SU-DHL-6 (cell line): ENCODE data around the gene AMZ2.
"Not testable (repeated sequence)": the region's sequence is repeated elsewhere in the genome, so short reads cannot be mapped to it uniquely, and the experiment has no call there.

Source experiments
- H2AFZ ChIP-seq: fragments of 200-600 bp; sonication (generic); 2 replicates; pipeline ENCODE4 v1.6.1; 2014; ENCODE audit warnings: low read depth, mild to moderate bottlenecking, moderate library complexity, mixed read lengths, antibody characterized with exemption, low read length; ENCODE audit not compliant: severe bottlenecking
- H3F3A ChIP-seq: fragments of 200-600 bp; shearing (Covaris generic); 2 replicates; pipeline ENCODE4 v1.6.0; 2016; ENCODE audit warnings: antibody characterized with exemption, mild to moderate bottlenecking; ENCODE audit not compliant: insufficient read depth
- H3K27ac ChIP-seq: fragments of 200-600 bp; sonication (generic); 2 replicates; pipeline ENCODE4 v1.5.1; 2016; ENCODE audit warnings: low read depth, mild to moderate bottlenecking, low read length, moderate library complexity, mixed read lengths
- H3K27me3 ChIP-seq: fragments of 200-600 bp; sonication (generic), shearing (Covaris generic); 2 replicates; pipeline ENCODE4 v1.6.0; 2014; ENCODE audit warnings: mild to moderate bottlenecking, low read length
- H3K36me3 ChIP-seq: fragments of 200-600 bp; sonication (generic); 2 replicates; pipeline ENCODE4 v1.6.1; 2014; ENCODE audit warnings: mild to moderate bottlenecking, low read length, mixed read lengths
- H3K4me2 ChIP-seq: fragments of 300-600, 200-600 bp; shearing (Covaris generic), sonication (generic); 2 replicates; pipeline ENCODE4 v1.6.0; 2014; ENCODE audit warnings: low read length, low read depth, mild to moderate bottlenecking; ENCODE audit not compliant: poor library complexity, severe bottlenecking
- H3K4me3 ChIP-seq: fragments of 200-600 bp; sonication (generic); 2 replicates; pipeline ENCODE4 v1.5.1; 2014; ENCODE audit warnings: antibody characterized with exemption, low read length, mild to moderate bottlenecking, mixed read lengths; ENCODE audit not compliant: insufficient read depth, poor library complexity, severe bottlenecking
- H3K79me2 ChIP-seq: fragments of 200-600 bp; sonication (generic); 2 replicates; pipeline ENCODE4 v1.6.1; 2014; ENCODE audit warnings: mild to moderate bottlenecking, low read length, moderate library complexity; ENCODE audit not compliant: insufficient read depth
- H3K9ac ChIP-seq: fragments of 200-600 bp; sonication (generic); 2 replicates; pipeline ENCODE4 v1.7.0; 2014; ENCODE audit warnings: mild to moderate bottlenecking, low read length
- H3K9me2 ChIP-seq: fragments of 200-600 bp; sonication (generic); replicated peaks from 2 replicates; pipeline ENCODE4 v1.6.1; 2014; ENCODE audit warnings: low read length; ENCODE audit not compliant: insufficient read depth
- H3K9me3 ChIP-seq: fragments of 200-600 bp; sonication (generic); 2 replicates; pipeline ENCODE4 v1.6.1; 2014; ENCODE audit warnings: low read length, mixed read lengths; ENCODE audit not compliant: insufficient read depth
- H4K20me1 ChIP-seq: fragments of 200-600 bp; sonication (generic); 2 replicates; pipeline ENCODE4 v1.6.1; 2014; ENCODE audit warnings: low read depth, mild to moderate bottlenecking, antibody characterized with exemption, low read length, moderate library complexity, mixed read lengths
- CTCF ChIP-seq: fragments of 200-600 bp; sonication (generic); IDR thresholded peaks from one replicate; pipeline ENCODE4 v1.5.1; 2017; ENCODE audit warnings: antibody characterized with exemption, mild to moderate bottlenecking, low read length, moderate library complexity; ENCODE audit not compliant: insufficient read depth, poor library complexity, severe bottlenecking
- EZH2phosphoT487 ChIP-seq: fragments of 200-600 bp; sonication (generic), shearing (Covaris generic); conservative IDR thresholded peaks from 2 replicates; pipeline ENCODE4 v1.6.1; 2018; ENCODE audit warnings: mild to moderate bottlenecking, antibody characterized with exemption, low read length, moderate library complexity, mixed read lengths

Gene AMZ2

GRCh38 chr17:68273722-68274121, 25.9 kb downstream of the AMZ2 start:
- Histone ChIP-seq H3K4me3 (no peak overlapping the region), H4K20me1 (peaks cover 7% of the 10 kb centered on the region; the same call in 1 of the 2 replicates), H3K79me2 (peaks cover 54% of the 10 kb centered on the region), H3K9me2 (no peaks in the 10 kb centered on the region), H2AFZ (no peak overlapping the region), H3K36me3 (peaks cover 59% of the 10 kb centered on the region), H3K27ac (no peak overlapping the region), H3K4me2 (no peak overlapping the region), H3K9ac (no peak overlapping the region), H3K9me3 (no peaks in the 10 kb centered on the region), H3F3A (peaks cover 18% of the 10 kb centered on the region), H3K27me3 (no peaks in the 10 kb centered on the region)
- TF ChIP-seq CTCF (no peak), EZH2phosphoT487 (no peak)

GRCh38 chr17:68276339-68276738, 28.5 kb downstream of the AMZ2 start:
- H3K9me3 ChIP-seq, H2AFZ ChIP-seq, H3K4me2 ChIP-seq, H3K27ac ChIP-seq, H3K4me3 ChIP-seq, H3K9ac ChIP-seq, H3K9me2 ChIP-seq, H3K27me3 ChIP-seq: not testable (repeated sequence)
- Histone ChIP-seq H3F3A (peaks cover 17% of the 10 kb centered on the region; the same call in 1 of the 2 replicates), H3K79me2 (peaks cover 75% of the 10 kb centered on the region), H4K20me1 (peaks cover 15% of the 10 kb centered on the region; the same call in 1 of the 2 replicates), H3K36me3 (peaks cover 71% of the 10 kb centered on the region)

GRCh38 chr17:68277807-68278206, 30.0 kb downstream of the AMZ2 start:
- H3K9me3 ChIP-seq, result no peaks in the 10 kb centered on the region
- H3K27me3 ChIP-seq, result no peaks in the 10 kb centered on the region
- H4K20me1 ChIP-seq, result peaks cover 15% of the 10 kb centered on the region; the same call in 1 of the 2 replicates
- H3K4me3 ChIP-seq, result no peak overlapping the region
- H3K36me3 ChIP-seq, result peaks cover 62% of the 10 kb centered on the region
- H3K9ac ChIP-seq, result no peak overlapping the region
- H3K27ac ChIP-seq, result no peak overlapping the region
- no peak overlapping the region for H3K4me2 ChIP-seq
- H3K79me2 ChIP-seq, result peaks cover 75% of the 10 kb centered on the region
- H3F3A ChIP-seq, result peaks cover 14% of the 10 kb centered on the region; the same call in 1 of the 2 replicates
- TF ChIP-seq CTCF, result no peak
- TF ChIP-seq EZH2phosphoT487, result no peak
- H3K9me2 ChIP-seq, result no peaks in the 10 kb centered on the region
- H2AFZ ChIP-seq, result no peak overlapping the region

GRCh38 chr17:68281965-68282364, 34.1 kb downstream of the AMZ2 start:
- H3K9me2 ChIP-seq, H3K27me3 ChIP-seq, H4K20me1 ChIP-seq, H3K4me3 ChIP-seq, H2AFZ ChIP-seq, H3K9me3 ChIP-seq, H3K9ac ChIP-seq, H3K27ac ChIP-seq, H3K4me2 ChIP-seq: not testable (repeated sequence)
- Histone ChIP-seq H3K36me3 (peaks cover 38% of the 10 kb centered on the region), H3K79me2 (peaks cover 92% of the 10 kb centered on the region), H3F3A (peaks cover 13% of the 10 kb centered on the region)
